Muscle of leg (tissue), 11 donors: ENCODE results near the gene COL7A1. TPM values are rescaled to one million over a fixed set of nuclear protein-coding genes. Genes with fewer than 3 reads are reported as not detected.
A peak's percentile ranks its signal among the peaks of the same experiment; 100 is the strongest.
"Not testable (repeated sequence)": the region's sequence is repeated elsewhere in the genome, so short reads cannot be mapped to it uniquely, and the experiment has no call there.

Source experiments
- DNase-seq: peaks from one replicate; pipeline ENCODE4 v3.0.0; 2013
- H3K27ac ChIP-seq: one replicate; pipeline ENCODE4 v1.5.1; 2013; ENCODE audit warnings: mild to moderate bottlenecking, low read length, control low read depth
- H3K27me3 ChIP-seq: one replicate; pipeline ENCODE4 v1.6.1; 2013; ENCODE audit warnings: low read length; ENCODE audit not compliant: control insufficient read depth, insufficient read depth
- H3K36me3 ChIP-seq: one replicate; pipeline ENCODE4 v1.6.1; 2013; ENCODE audit warnings: low read length; ENCODE audit not compliant: control insufficient read depth, insufficient read depth
- H3K4me1 ChIP-seq: one replicate; pipeline ENCODE4 v1.6.1; 2013; ENCODE audit warnings: low read length; ENCODE audit not compliant: control insufficient read depth, insufficient read depth
- H3K4me3 ChIP-seq: one replicate; pipeline ENCODE4 v1.5.1; 2013; ENCODE audit warnings: low read length, control low read depth
- H3K9me3 ChIP-seq: replicated peaks from 2 replicates; pipeline ENCODE4 v1.6.1; 2013; ENCODE audit warnings: low read depth, low read length; ENCODE audit not compliant: control insufficient read depth
- WGBS: methylation state at CpG from one replicate; pipeline ENCODE4 v1.1.5; 2013; ENCODE audit warnings: missing lambda C conversion rate; ENCODE audit not compliant: insufficient coverage; 5-methylcytosine and 5-hydroxymethylcytosine counted together
- polyA plus RNA-seq, 8 donors: library from polyadenylated mRNA; unstranded; fragments of 120-200 nt; gene quantifications; one replicate each; pipeline versions ENCODE4 v1.2.1 to v1.2.3, GENCODE V29; 2013; ENCODE audit warnings: inconsistent platforms in 1 of 8, low replicate concordance in 1 of 8; ENCODE audit not compliant: insufficient read length in 8 of 8, insufficient read depth in 1 of 8
- total RNA-seq: library from RNA; stranded (reverse); fragments of 120-200 nt; gene quantifications from one replicate; pipeline ENCODE4 v1.2.4, GENCODE V29; 2013

COL7A1 gene
- total and polyA plus RNA-seq, 9 donors = 3.1 to 37.0 (median 7.6) TPM

DNA sequence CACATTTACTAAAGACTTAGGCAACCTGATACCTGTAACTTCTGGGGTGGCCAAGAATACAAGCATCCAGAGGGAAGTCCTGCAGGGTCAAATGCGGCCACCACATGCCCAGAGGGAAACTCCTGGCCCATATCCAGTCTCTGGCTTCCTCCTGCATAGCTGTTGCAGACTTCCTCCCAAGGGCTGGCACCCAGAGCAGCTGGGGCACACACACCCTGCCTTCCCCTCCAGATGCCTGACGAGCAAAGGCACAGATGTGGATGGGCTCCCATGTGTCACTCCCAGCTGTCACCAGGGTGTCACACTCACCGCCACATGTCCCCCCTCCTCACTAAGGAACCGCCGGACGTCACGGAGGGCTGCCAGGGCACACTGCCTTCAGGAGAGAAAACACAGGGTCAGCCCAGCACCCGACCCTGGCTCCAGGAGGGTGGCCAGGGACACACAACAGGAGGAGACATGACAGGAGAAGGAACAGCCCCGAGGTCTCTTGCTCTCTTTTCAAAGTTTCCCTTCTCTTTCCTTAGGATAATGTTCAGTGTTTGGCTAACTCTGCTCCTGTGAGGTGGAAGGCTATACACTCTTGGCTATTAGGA, 51.8 kb downstream of the COL7A1 start:
- 51% methylated on average over 3 of the region's 9 CpGs for WGBS
- Histone ChIP-seq H3K27ac (no peak overlapping the region), H3K9me3 (no peaks in the 10 kb centered on the region), H3K4me1 (peaks cover 11% of the 10 kb centered on the region), H3K27me3 (no peaks in the 10 kb centered on the region), H3K36me3 (peaks cover 18% of the 10 kb centered on the region), H3K4me3 (no peak overlapping the region)
- peak; percentile 75 for DNase-seq

DNA sequence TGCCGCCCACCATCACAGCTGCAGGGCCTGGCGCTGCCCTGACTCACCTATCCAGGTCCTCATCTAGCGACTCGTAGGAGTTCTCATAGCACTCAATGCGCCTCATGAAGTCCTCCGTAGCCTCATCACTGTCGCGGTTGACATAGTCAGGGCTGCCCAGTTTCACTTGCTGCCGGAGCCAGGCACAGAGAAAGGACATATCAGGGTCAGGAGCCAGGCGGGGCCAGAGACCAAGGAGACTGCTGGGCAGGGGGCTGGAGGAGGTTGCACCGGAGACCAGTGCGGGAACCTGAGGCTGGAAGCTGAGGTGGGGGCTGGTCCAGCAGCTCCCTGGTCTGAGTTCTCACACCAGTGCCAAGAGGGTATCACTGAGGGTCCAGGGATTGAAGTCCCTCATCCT, 56.7 kb downstream of the COL7A1 start:
- no peak overlapping the region for H3K4me3 ChIP-seq
- H3K36me3 ChIP-seq = peaks cover 31% of the 10 kb centered on the region
- WGBS = 95% methylated on average over 9 of the region's 12 CpGs
- H3K4me1 ChIP-seq = peaks cover 7% of the 10 kb centered on the region
- no peak overlapping the region for H3K27ac ChIP-seq
- no peaks in the 10 kb centered on the region for H3K9me3 ChIP-seq
- no peaks in the 10 kb centered on the region for H3K27me3 ChIP-seq
- no peak for DNase-seq

DNA sequence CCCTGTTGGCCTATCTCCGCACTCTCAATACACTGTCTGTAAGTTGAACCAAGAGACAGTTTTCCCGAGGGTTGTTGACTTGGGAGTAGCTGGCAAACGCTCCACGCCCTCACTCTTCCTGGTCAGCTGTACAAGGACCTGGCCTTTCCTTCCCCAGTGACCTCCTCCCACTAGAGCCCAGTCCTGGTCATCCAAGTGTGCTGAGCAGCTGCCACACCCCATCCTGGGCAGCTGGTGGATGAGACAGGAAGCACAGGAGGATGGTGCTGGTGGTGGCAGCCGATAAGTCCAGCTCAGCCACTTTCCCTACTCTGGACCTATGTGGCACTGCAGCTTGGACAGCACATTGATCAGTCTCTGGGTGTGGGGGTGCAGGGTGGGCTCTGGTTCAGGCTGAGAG, 58.3 kb downstream of the COL7A1 start:
- no peak for DNase-seq
- H3K4me1 ChIP-seq = no peaks in the 10 kb centered on the region
- WGBS = 92% methylated on average over 2 of the region's 5 CpGs
- H3K9me3 ChIP-seq = no peaks in the 10 kb centered on the region
- no peak overlapping the region for H3K4me3 ChIP-seq
- peaks cover 31% of the 10 kb centered on the region for H3K36me3 ChIP-seq
- H3K27ac ChIP-seq = no peak overlapping the region
- no peaks in the 10 kb centered on the region for H3K27me3 ChIP-seq

DNA sequence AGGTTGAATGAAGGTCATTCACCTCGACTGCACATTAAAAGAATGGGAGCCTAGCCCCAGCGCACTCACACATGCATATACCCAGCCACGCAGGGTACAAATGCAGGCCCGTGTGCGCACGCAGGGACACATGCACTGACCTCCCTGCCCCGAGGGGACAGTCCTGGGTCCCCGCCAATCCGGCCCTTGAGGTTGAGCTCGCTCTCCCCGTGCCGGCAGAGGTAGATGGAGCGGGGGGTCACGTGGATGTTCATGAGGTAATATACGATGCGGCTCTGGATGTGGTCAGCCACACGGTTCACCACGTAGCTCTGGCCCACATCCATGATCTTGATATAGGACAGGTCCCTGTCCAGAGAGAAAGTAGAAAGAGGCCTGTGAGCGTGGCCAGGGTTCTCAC, 59.0 kb downstream of the COL7A1 start:
- 93% methylated on average over 18 of the region's 19 CpGs for WGBS
- DNase-seq = no peak
- no peak overlapping the region for H3K4me3 ChIP-seq
- H3K9me3 ChIP-seq = no peaks in the 10 kb centered on the region
- no peaks in the 10 kb centered on the region for H3K27me3 ChIP-seq
- H3K27ac ChIP-seq = no peak overlapping the region
- H3K36me3 ChIP-seq = peaks cover 31% of the 10 kb centered on the region
- no peaks in the 10 kb centered on the region for H3K4me1 ChIP-seq

DNA sequence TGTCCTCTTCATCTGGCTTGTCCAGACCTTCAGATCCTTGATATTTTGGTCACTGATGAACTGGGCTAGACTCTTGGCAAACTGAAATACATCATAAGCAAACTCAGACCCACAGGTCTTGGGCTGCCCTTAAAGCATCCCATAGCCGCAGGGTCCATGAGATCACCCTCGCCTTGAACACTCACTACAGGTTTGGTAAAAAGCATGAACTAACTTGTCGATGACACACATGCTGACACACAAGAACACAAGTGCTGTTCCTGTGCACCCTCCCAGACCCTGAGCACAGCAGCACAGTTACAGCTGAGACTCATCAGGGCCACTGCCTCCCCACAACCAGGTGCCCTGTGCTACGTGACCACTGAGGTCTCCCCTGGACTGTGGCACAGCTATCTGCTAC, 59.6 kb downstream of the COL7A1 start:
- 100% methylated on average over 2 of the region's 4 CpGs for WGBS
- Histone ChIP-seq H3K4me3 (no peak overlapping the region), H3K4me1 (no peaks in the 10 kb centered on the region), H3K27ac (no peak overlapping the region), H3K9me3 (no peaks in the 10 kb centered on the region), H3K36me3 (peaks cover 31% of the 10 kb centered on the region), H3K27me3 (no peaks in the 10 kb centered on the region)
- DNase-seq = no peak

DNA sequence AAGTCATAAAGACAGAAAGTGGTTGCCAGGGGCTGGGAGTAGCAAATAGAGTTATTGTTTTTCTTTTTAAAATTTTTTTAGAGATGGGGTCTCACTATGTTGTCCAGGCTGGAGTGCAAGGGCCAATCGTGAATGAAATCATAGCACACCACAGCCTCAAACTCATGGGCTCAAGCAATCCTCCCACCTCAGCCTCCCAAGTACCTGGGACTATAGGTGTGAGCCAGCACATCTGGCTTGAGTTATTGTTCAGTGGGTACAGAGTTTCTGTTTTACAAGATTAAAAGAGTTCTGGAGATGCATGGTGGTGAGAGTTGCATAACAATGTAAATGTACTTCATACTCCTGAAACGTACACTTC, 62.2 kb downstream of the COL7A1 start:
- no CpG with 5 or more reads among the region's 2 CpGs for WGBS
- Histone ChIP-seq H3K4me3 (no peak overlapping the region), H3K4me1 (no peaks in the 10 kb centered on the region), H3K27ac (no peak overlapping the region), H3K36me3 (peaks cover 20% of the 10 kb centered on the region), H3K9me3 (no peaks in the 10 kb centered on the region), H3K27me3 (no peaks in the 10 kb centered on the region)
- no peak for DNase-seq

DNA sequence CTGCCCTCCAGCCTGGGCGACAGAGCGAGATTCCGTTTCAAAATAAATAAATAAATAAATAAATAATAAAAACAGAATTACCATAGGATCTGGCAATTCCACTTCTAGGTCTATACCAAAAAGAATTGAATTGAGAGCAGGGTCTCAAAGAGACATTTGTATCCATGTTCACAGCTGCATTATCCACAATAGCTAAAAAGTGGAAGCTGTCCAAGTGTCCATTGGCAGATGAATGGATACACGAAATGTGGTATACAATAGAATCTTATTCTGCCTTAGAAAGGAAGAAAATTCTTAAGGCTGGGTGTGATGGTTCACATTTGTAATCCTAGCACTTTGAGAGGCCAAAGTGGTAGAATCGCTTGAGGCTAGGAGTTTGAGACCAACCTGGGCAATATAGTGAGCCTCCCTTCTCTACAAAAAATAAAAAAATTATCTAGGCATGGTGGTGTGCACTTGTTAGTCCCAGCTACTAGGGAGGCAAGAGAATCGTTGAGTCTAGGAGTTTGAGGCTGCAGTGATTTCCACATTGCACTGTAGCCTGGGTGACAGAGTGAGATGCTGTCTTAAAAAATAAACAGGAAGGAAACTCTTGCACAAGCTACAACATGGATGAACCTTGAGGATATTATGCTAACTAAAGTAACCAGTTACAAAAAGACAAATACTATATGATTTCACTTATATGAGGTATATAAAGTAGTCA, 62.7 kb downstream of the COL7A1 start:
- no peaks in the 10 kb centered on the region for H3K4me1 ChIP-seq
- H3K27me3 ChIP-seq = no peaks in the 10 kb centered on the region
- WGBS = 80% methylated on average over 2 of the region's 6 CpGs
- no peaks in the 10 kb centered on the region for H3K9me3 ChIP-seq
- no peak overlapping the region for H3K4me3 ChIP-seq
- H3K36me3 ChIP-seq = peaks cover 17% of the 10 kb centered on the region
- H3K27ac ChIP-seq = no peak overlapping the region
- no peak for DNase-seq

DNA sequence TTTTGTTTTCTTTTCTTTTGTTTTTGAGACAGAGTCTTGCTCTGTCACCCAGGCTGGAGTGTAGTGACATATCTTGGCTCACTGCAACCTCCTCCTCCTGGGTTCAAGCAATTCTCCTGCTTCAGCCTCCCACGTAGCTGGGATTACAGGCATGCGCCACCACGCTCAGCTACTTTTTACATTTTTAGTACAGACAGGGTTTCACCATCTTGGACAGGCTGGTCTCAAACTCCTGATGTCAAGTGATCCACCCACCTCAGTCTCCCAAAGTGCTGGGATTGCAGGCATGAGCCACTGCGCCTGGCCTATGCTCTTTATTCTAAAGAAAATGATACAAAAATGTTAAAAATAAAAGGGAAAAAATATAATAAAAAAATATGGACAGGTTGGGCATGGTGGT, 64.4 kb downstream of the COL7A1 start:
- not testable (repeated sequence) for DNase-seq, H3K27me3 ChIP-seq, H3K9me3 ChIP-seq, H3K27ac ChIP-seq, H3K4me3 ChIP-seq, H3K4me1 ChIP-seq
- H3K36me3 ChIP-seq = peaks cover 14% of the 10 kb centered on the region
- 100% methylated on average over 3 of the region's 4 CpGs for WGBS

DNA sequence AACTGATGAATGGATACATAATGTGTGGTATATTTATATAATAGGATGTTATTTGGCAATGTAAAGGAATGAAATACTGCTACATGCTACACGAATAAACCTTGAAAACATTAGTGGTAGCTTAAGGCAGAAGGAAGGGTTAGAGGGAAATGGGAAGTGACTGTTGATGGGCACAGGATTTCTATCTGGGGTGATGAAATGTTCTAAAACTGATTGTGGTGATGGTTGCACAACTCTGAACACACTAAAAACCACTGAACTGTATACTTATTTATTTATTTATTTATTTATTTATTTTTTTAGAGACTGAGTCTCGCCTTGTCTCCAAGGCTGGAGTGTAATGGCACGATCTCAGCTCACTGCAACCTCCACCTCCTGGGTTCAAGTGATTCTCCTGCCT, 66.4 kb downstream of the COL7A1 start:
- no peaks in the 10 kb centered on the region for H3K27me3 ChIP-seq
- 80% methylated on average over 1 of the region's 3 CpGs for WGBS
- H3K4me1 ChIP-seq = no peaks in the 10 kb centered on the region
- H3K27ac ChIP-seq = no peak overlapping the region
- no peak overlapping the region for H3K4me3 ChIP-seq
- DNase-seq = peak; percentile 39
- H3K36me3 ChIP-seq = peaks cover 6% of the 10 kb centered on the region
- no peaks in the 10 kb centered on the region for H3K9me3 ChIP-seq

DNA sequence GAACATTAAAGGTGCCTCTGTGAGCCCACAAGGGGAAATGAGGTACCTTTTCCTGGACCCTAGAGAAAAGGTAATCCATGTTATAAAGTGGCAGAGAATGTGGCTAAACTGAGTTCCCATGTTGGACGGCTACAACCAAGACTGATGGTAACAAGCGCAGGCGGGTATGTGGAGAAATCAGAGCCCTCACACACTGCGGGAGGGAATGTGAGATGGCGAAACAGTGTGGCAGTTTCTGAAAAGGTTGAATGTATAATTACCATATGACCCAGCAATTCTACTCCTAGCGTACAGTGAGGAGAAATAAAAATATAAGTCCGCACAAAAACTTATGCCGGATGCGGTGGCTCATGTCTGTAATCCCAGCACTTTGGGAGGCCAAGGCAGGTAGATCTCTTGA, 67.1 kb downstream of the COL7A1 start:
- DNase-seq = no peak
- WGBS = no CpG with 5 or more reads among the region's 9 CpGs
- Histone ChIP-seq H3K27me3 (no peaks in the 10 kb centered on the region), H3K27ac (no peak overlapping the region), H3K36me3 (peaks cover 9% of the 10 kb centered on the region), H3K4me1 (no peaks in the 10 kb centered on the region), H3K9me3 (no peaks in the 10 kb centered on the region), H3K4me3 (no peak overlapping the region)
